SU-DHL-6 (cell line): ENCODE results near the gene SLC24A3.

Experiments
- EZH2phosphoT487 ChIP-seq: fragments of 200-600 bp; sonication (generic), shearing (Covaris generic); conservative IDR thresholded peaks from 2 replicates; pipeline ENCODE4 v1.6.1; 2018; ENCODE audit warnings: mild to moderate bottlenecking, antibody characterized with exemption, low read length, moderate library complexity, mixed read lengths
- TF ChIP-seq, protein P1 (sequence below): fragments of 200-600 bp; sonication (generic); IDR thresholded peaks from one replicate; pipeline ENCODE4 v1.5.1; 2017; ENCODE audit warnings: antibody characterized with exemption, mild to moderate bottlenecking, low read length, moderate library complexity; ENCODE audit not compliant: insufficient read depth, poor library complexity, severe bottlenecking

DNA sequence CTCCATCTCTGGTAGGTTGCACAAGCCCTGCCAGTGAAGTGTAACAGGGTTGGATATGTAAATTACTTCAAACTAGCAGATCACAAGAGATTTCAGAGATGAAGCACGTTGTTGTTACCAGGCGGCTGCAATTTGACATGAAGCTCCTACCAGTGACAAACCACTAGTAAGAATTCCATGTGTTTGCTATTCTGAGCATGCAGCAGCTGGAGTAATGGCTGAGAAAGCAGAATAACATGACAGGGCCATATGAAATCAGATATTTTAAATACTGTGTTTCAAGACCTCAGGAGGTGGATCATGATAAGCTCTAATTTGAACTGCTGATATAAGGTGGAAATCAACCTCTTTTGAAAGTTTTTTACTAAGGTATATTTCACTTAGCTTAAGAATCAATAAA lies 557.1 kb downstream of the SLC24A3 start:
- TF ChIP-seq, protein P1, sequence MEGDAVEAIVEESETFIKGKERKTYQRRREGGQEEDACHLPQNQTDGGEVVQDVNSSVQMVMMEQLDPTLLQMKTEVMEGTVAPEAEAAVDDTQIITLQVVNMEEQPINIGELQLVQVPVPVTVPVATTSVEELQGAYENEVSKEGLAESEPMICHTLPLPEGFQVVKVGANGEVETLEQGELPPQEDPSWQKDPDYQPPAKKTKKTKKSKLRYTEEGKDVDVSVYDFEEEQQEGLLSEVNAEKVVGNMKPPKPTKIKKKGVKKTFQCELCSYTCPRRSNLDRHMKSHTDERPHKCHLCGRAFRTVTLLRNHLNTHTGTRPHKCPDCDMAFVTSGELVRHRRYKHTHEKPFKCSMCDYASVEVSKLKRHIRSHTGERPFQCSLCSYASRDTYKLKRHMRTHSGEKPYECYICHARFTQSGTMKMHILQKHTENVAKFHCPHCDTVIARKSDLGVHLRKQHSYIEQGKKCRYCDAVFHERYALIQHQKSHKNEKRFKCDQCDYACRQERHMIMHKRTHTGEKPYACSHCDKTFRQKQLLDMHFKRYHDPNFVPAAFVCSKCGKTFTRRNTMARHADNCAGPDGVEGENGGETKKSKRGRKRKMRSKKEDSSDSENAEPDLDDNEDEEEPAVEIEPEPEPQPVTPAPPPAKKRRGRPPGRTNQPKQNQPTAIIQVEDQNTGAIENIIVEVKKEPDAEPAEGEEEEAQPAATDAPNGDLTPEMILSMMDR, result no peak
- no peak for TF ChIP-seq EZH2phosphoT487
